Cardiac muscle cell (in vitro differentiated cells and primary cell): ENCODE measurements around the gene PI4KB. TPM values are rescaled to one million over a fixed set of nuclear protein-coding genes. Genes with fewer than 3 reads are reported as not detected.

Experiments
- DNase-seq, 2 donors: peaks; one replicate each; pipeline versions ENCODE4 v3.0.0 to v3.0.0-alpha.2; 2010 to 2017; ENCODE audit warnings: low read depth in 1 of 2, low spot score in 1 of 2
- H3K27ac ChIP-seq: fragments of 200-600 bp; sonication (generic); 2 replicates; pipeline ENCODE4 v1.5.1; 2016
- H3K27me3 ChIP-seq: fragments of 200-600 bp; sonication (generic); 2 replicates; pipeline ENCODE4 v1.6.0; 2016; ENCODE audit warnings: control low read depth
- H3K36me3 ChIP-seq: fragments of 200-600 bp; sonication (generic); 2 replicates; pipeline ENCODE4 v1.5.1; 2016; ENCODE audit warnings: control low read depth
- H3K4me1 ChIP-seq: fragments of 200-600 bp; sonication (generic); 2 replicates; pipeline ENCODE4 v1.8.1; 2017; ENCODE audit warnings: low read depth, mild to moderate bottlenecking, mixed run types
- H3K4me3 ChIP-seq: fragments of 200-600 bp; sonication (generic); 2 replicates; pipeline ENCODE4 v1.5.1; 2016; ENCODE audit warnings: mild to moderate bottlenecking
- H3K9me3 ChIP-seq: fragments of 200-600 bp; sonication (generic); 2 replicates; pipeline ENCODE4 v1.5.1; 2017; ENCODE audit warnings: low read depth, mild to moderate bottlenecking, control low read depth
- CTCF ChIP-seq: IDR thresholded peaks from 2 replicates; pipeline ENCODE4 v1.5.1; 2012; ENCODE audit warnings: low read depth, mild to moderate bottlenecking, low read length
- polyA plus RNA-seq: library from polyadenylated mRNA; unstranded; fragments of >200 nt; fragmentation: Nextera tagmentation; extraction: Ambion mirVana; gene quantifications from 2 replicates; pipeline ENCODE4 v1.2.1, GENCODE V29; 2016
- total RNA-seq: library from RNA; depleted of rRNA; stranded (reverse); fragments of >200 nt; gene quantifications from 2 replicates; pipeline ENCODE4 v1.2.3, GENCODE V29; 2016

PI4KB gene
- total and polyA plus RNA-seq, 2 experiments from 2014 or later = 46.0 to 53.5 TPM

GRCh38 chr1:151288502-151288901, 38.7 kb downstream of the PI4KB start:
- Histone ChIP-seq H3K36me3 (peaks cover 29% of the 10 kb centered on the region), H3K27me3 (no peaks in the 10 kb centered on the region), H3K9me3 (no peaks in the 10 kb centered on the region), H3K27ac (no peak overlapping the region), H3K4me1 (peaks cover 5% of the 10 kb centered on the region), H3K4me3 (no peak overlapping the region)
- DNase-seq = no peak
- TF ChIP-seq CTCF = no peak

GRCh38 chr1:151287767-151288500, 39.3 kb downstream of the PI4KB start:
- H3K4me3 ChIP-seq = no peak overlapping the region
- no peaks in the 10 kb centered on the region for H3K9me3 ChIP-seq
- no peaks in the 10 kb centered on the region for H3K27me3 ChIP-seq
- peaks cover 10% of the 10 kb centered on the region for H3K4me1 ChIP-seq
- no peak for TF ChIP-seq CTCF
- no peak for DNase-seq
- H3K36me3 ChIP-seq = peaks cover 29% of the 10 kb centered on the region
- no peak overlapping the region for H3K27ac ChIP-seq

GRCh38 chr1:151287341-151287699, 39.9 kb downstream of the PI4KB start:
- Histone ChIP-seq H3K4me3 (no peak overlapping the region), H3K27ac (no peak overlapping the region), H3K27me3 (no peaks in the 10 kb centered on the region), H3K9me3 (no peaks in the 10 kb centered on the region), H3K36me3 (peaks cover 25% of the 10 kb centered on the region), H3K4me1 (peaks cover 10% of the 10 kb centered on the region)
- TF ChIP-seq CTCF = no peak
- DNase-seq = no peak

GRCh38 chr1:151286619-151287340, 40.4 kb downstream of the PI4KB start:
- no peak overlapping the region for H3K27ac ChIP-seq
- H3K27me3 ChIP-seq = no peaks in the 10 kb centered on the region
- no peak for TF ChIP-seq CTCF
- peaks cover 25% of the 10 kb centered on the region for H3K36me3 ChIP-seq
- H3K4me3 ChIP-seq = no peak overlapping the region
- no peaks in the 10 kb centered on the region for H3K9me3 ChIP-seq
- peaks cover 10% of the 10 kb centered on the region for H3K4me1 ChIP-seq
- no peak for DNase-seq

GRCh38 chr1:151284013-151284577, 43.1 kb downstream of the PI4KB start:
- DNase-seq = no peak
- no peak for TF ChIP-seq CTCF
- Histone ChIP-seq H3K27me3 (no peaks in the 10 kb centered on the region), H3K9me3 (no peaks in the 10 kb centered on the region), H3K4me1 (peaks cover 10% of the 10 kb centered on the region), H3K36me3 (peaks cover 11% of the 10 kb centered on the region), H3K4me3 (no peak overlapping the region), H3K27ac (peak overlapping the region; percentile 88)
